PFSK-1 (cell line): ENCODE results near the gene BCR.

Experiments
- FOXP2 ChIP-seq: optimal IDR thresholded peaks from 2 replicates; pipeline ENCODE3; 2011; ENCODE audit warnings: borderline replicate concordance, control low read depth, inconsistent platforms; ENCODE audit not compliant: insufficient read depth; ENCODE audit errors: extremely low read length, extremely low read depth
- POLR2AphosphoS5 ChIP-seq: IDR thresholded peaks from 2 replicates; pipeline ENCODE4 v1.6.1; 2012; ENCODE audit warnings: low read depth, mild to moderate bottlenecking, control low read depth, low read length, moderate library complexity
- REST ChIP-seq, 2 experiments: IDR thresholded peaks; 2 replicates each; pipeline versions ENCODE4 v1.6.1 to v1.8.0; 2011 to 2012; ENCODE audit warnings: low read depth in 2 of 2, low read length in 2 of 2, control low read depth in 1 of 2, inconsistent platforms in 1 of 2, mild to moderate bottlenecking in 1 of 2, moderate library complexity in 1 of 2; ENCODE audit not compliant: insufficient read depth in 1 of 2
- SIN3A ChIP-seq: IDR thresholded peaks from 2 replicates; pipeline ENCODE4 v1.6.1; 2012; ENCODE audit warnings: mild to moderate bottlenecking, low read length, moderate library complexity, borderline replicate concordance; ENCODE audit not compliant: insufficient read depth
- TAF1 ChIP-seq: IDR thresholded peaks from 2 replicates; pipeline ENCODE4 v1.6.1; 2012; ENCODE audit warnings: low read length, control low read depth, borderline replicate concordance; ENCODE audit not compliant: insufficient read depth

DNA sequence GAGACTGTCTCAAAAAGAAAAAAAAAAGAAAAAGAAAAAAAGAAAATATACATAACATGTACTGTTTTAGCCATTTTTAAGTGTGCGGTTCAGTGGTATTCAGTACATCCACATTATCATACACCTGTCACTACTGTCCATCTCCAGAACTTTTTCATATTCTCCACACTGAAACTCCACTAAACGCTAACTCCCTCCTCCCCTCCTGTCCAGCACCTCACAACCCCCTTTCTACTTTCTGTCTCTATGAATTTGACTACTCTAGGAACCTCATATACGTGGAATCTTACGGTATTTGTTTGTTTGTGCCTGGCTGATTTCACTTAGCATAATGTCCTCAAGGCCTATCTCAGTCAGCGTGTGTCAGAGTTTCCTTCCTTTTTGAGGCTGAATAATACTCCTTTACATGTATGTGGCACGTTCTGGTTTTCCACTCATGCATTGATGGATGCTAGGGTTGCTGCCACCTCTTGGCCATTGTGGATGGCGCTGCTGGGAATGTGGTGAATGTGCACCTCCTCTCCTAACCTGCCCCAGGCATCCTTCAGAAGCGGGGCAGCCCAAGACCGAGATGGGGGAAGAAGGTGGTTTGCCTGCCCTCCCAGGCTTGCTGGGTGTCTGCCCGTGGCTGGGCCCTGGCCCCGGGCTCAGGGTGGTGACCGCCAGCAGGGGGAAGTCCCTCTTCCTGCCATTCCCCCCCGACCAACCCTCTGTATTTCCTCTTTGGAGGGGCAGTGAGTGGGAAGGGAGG is 60.5 kb downstream of the BCR start:
- TF ChIP-seq TAF1 (no peak), POLR2AphosphoS5 (no peak), SIN3A (no peak), REST (IDR thresholded peaks at IDR 0.05; ENCODE audit: insufficient read depth in 1 of 2, low read depth in 2 of 2, low read length in 2 of 2) (no peak), FOXP2 (no peak)
